Erythroblast (primary cell): ENCODE results near the gene RRBP1.

Source experiments
- GATA1 ChIP-seq: IDR thresholded peaks from 2 replicates; pipeline ENCODE4 v1.6.1; 2011; ENCODE audit warnings: low read depth, mild to moderate bottlenecking, control low read depth, low read length, moderate library complexity
- POLR2A ChIP-seq: IDR thresholded peaks from 2 replicates; pipeline ENCODE4 v1.6.1; 2011; ENCODE audit warnings: mild to moderate bottlenecking, low read length

DNA sequence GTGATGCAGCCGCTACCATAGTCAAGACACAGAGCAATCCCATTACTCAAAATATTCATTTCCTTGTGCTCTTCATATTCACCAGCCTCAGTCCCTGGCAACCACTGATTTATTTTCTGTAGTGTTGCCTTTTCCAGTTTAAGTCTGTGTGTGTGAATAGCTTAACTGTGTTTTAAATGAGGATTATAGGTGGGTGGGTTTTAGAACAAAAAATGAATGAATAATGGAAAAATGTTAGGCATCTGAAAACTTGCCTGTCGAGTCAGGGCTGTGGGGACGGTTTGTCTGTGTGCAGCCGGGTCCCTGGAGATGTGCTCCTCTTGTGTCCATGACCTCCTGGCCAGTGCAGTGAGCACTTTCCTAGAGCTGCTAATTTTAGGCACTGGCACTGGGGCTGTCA is 44.9 kb upstream of the RRBP1 start:
- TF ChIP-seq POLR2A = no peak
- TF ChIP-seq GATA1 = no peak
